Caco-2 (cell line): ENCODE data around the gene STOX1. TPM values are rescaled to one million over a fixed set of nuclear protein-coding genes. Genes with fewer than 3 reads are reported as not detected.
"Not testable (repeated sequence)": the region's sequence is repeated elsewhere in the genome, so short reads cannot be mapped to it uniquely, and the experiment has no call there.

ENCODE experiments used
- BruUV-seq: library from RNA; stranded (reverse); fragments of 400-500 nt; replicated peaks from 2 replicates; lab custom pipeline; 2021; lab: Mats Ljungman, UMichigan
- CTCF ChIA-PET: fragments of 300-600 bp; sonication (Branson Sonifier 250); formaldehyde crosslinking; loops from one replicate; lab custom pipeline; 2022; ENCODE audit warnings: antibody characterized with exemption; lab: Charles Lee
- POLR2A ChIA-PET: fragments of 300-600 bp; sonication (Branson Sonifier 250); formaldehyde crosslinking; loops from one replicate; lab custom pipeline; 2022; ENCODE audit warnings: antibody characterized with exemption; lab: Charles Lee
- DNase-seq, 2 experiments: peaks; one replicate each; pipeline versions ENCODE4 v3.0.0 to v3.0.0-alpha.2; 2020 to 2022
- H3K27me3 ChIP-seq: replicated peaks from 2 replicates; pipeline ENCODE4 v1.6.0; 2011; ENCODE audit warnings: low read length; ENCODE audit not compliant: control insufficient read depth, insufficient read depth
- H3K36me3 ChIP-seq: 2 replicates; pipeline ENCODE4 v1.5.1; 2011; ENCODE audit warnings: low read length; ENCODE audit not compliant: control insufficient read depth, insufficient read depth
- H3K4me1 ChIP-seq: fragments of 250-450 bp; sonication (Bioruptor Pico); 2 replicates; pipeline ENCODE4 v1.5.1; 2020; ENCODE audit warnings: mild to moderate bottlenecking
- H3K4me3 ChIP-seq: 2 replicates; pipeline ENCODE4 v1.5.1; 2011; ENCODE audit warnings: low read depth, mild to moderate bottlenecking, control low read depth, low read length
- H3K9me3 ChIP-seq: fragments of 250-450 bp; sonication (Bioruptor Pico); 2 replicates; pipeline ENCODE4 v1.5.1; 2020; ENCODE audit warnings: mild to moderate bottlenecking, moderate library complexity
- H3K27ac Mint-ChIP-seq: one replicate; pipeline ENCODE4 v1.8.0; 2022; ENCODE audit warnings: mixed read lengths; ENCODE audit not compliant: unreplicated experiment
- H3K27me3 Mint-ChIP-seq: one replicate; pipeline ENCODE4 v1.8.0; 2022; ENCODE audit warnings: mixed read lengths; ENCODE audit not compliant: insufficient read depth, unreplicated experiment
- H3K36me3 Mint-ChIP-seq: one replicate; pipeline ENCODE4 v1.8.0; 2022; ENCODE audit warnings: mild to moderate bottlenecking, mixed read lengths; ENCODE audit not compliant: insufficient read depth, unreplicated experiment
- H3K4me1 Mint-ChIP-seq: one replicate; pipeline ENCODE4 v1.8.0; 2022; ENCODE audit warnings: low read depth, mixed read lengths; ENCODE audit not compliant: unreplicated experiment
- H3K4me3 Mint-ChIP-seq: one replicate; pipeline ENCODE4 v1.8.0; 2022; ENCODE audit warnings: mild to moderate bottlenecking, moderate library complexity, mixed read lengths; ENCODE audit not compliant: unreplicated experiment
- H3K9me3 Mint-ChIP-seq: one replicate; pipeline ENCODE4 v1.8.0; 2022; ENCODE audit warnings: mixed read lengths; ENCODE audit not compliant: unreplicated experiment
- intact Hi-C: fragments of 100-400 bp; cut with micrococcal nuclease; formaldehyde crosslinking; loops from one replicate; pipeline ENCODE4 v1.10.0; 2022; ENCODE audit not compliant: unreplicated experiment
- total RNA-seq: library from RNA; stranded (reverse); gene quantifications from 2 replicates; pipeline ENCODE4 v1.2.3, GENCODE V29; 2022
- TF ChIP-seq, protein P1 (sequence below), 2 experiments: fragments of 200-600 bp in 1 of 2; IDR thresholded peaks; 1 replicate in 1 of 2; 2 replicates in 1 of 2; pipeline versions ENCODE4 v1.5.1 to v1.8.0; 2011 to 2022; ENCODE audit warnings: antibody characterized with exemption in 1 of 2, control low read depth in 1 of 2, inconsistent platforms in 1 of 2, low read depth in 1 of 2, low read length in 1 of 2, mild to moderate bottlenecking in 1 of 2, moderate library complexity in 1 of 2; ENCODE audit not compliant: insufficient read depth in 1 of 2, severe bottlenecking in 1 of 2, unreplicated experiment in 1 of 2

Gene STOX1
- total RNA-seq, 1 experiment from 2014 or later = 8.5 TPM

GRCh38 chr10:68934994-68935393 lies 107.7 kb downstream of the STOX1 start:
- TF ChIP-seq, protein P1, sequence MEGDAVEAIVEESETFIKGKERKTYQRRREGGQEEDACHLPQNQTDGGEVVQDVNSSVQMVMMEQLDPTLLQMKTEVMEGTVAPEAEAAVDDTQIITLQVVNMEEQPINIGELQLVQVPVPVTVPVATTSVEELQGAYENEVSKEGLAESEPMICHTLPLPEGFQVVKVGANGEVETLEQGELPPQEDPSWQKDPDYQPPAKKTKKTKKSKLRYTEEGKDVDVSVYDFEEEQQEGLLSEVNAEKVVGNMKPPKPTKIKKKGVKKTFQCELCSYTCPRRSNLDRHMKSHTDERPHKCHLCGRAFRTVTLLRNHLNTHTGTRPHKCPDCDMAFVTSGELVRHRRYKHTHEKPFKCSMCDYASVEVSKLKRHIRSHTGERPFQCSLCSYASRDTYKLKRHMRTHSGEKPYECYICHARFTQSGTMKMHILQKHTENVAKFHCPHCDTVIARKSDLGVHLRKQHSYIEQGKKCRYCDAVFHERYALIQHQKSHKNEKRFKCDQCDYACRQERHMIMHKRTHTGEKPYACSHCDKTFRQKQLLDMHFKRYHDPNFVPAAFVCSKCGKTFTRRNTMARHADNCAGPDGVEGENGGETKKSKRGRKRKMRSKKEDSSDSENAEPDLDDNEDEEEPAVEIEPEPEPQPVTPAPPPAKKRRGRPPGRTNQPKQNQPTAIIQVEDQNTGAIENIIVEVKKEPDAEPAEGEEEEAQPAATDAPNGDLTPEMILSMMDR (IDR thresholded peaks at IDR 0.05; ENCODE audit: insufficient read depth in 1 of 2, low read depth in 1 of 2, low read length in 1 of 2, severe bottlenecking in 1 of 2, unreplicated experiment in 1 of 2) = no peak
- peaks cover 76% of the 10 kb centered on the region for H3K36me3 Mint-ChIP-seq
- H3K27me3 Mint-ChIP-seq = no peaks in the 10 kb centered on the region
- Histone ChIP-seq H3K4me3 (no peak overlapping the region), H3K27me3 (no peaks in the 10 kb centered on the region), H3K36me3 (peaks cover 4% of the 10 kb centered on the region), H3K9me3 (no peaks in the 10 kb centered on the region), H3K4me1 (no peaks in the 10 kb centered on the region)
- no peaks in the 10 kb centered on the region for H3K4me1 Mint-ChIP-seq
- no peak overlapping the region for H3K4me3 Mint-ChIP-seq
- intact Hi-C loops = no loop called here
- DNase-seq = no peak
- POLR2A ChIA-PET = no interaction called here
- no TSS peak for BruUV-seq
- CTCF ChIA-PET = no interaction called here
- no peaks in the 10 kb centered on the region for H3K9me3 Mint-ChIP-seq
- no peak overlapping the region for H3K27ac Mint-ChIP-seq

DNA sequence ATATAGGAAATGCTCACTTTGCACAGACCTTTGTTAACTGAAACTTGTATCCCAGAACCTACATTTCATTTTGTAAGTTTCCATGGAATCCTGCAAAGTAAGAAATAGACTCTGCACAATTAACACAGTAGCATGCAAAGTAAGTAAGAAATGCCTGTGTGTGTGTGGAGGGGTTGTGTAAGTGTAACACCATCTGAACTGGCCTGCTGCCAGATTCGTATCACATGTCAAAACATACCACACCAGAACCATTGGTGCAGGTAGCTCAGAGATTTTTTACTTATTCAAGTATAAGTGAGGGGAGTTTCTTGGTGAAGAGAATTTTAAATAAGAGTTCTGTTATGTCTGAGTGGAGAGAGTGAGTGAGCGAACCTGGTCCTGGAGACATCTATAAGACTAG lies 110.8 kb downstream of the STOX1 start:
- Histone ChIP-seq H3K9me3 (no peaks in the 10 kb centered on the region), H3K4me1 (no peaks in the 10 kb centered on the region), H3K27me3 (no peaks in the 10 kb centered on the region), H3K36me3 (peaks cover 4% of the 10 kb centered on the region), H3K4me3 (no peak overlapping the region)
- TF ChIP-seq, protein P1 (IDR thresholded peaks at IDR 0.05; ENCODE audit: insufficient read depth in 1 of 2, low read depth in 1 of 2, low read length in 1 of 2, severe bottlenecking in 1 of 2, unreplicated experiment in 1 of 2) = no peak
- ChIA-PET POLR2A (interaction anchor here (0.8 kb wide), 1 partner anchor 18 kb away, joined by 4 read pairs; the partner anchor contains the start of gene DDX21), CTCF (no interaction called here)
- no peaks in the 10 kb centered on the region for H3K9me3 Mint-ChIP-seq
- no peaks in the 10 kb centered on the region for H3K4me1 Mint-ChIP-seq
- no TSS peak for BruUV-seq
- no peaks in the 10 kb centered on the region for H3K27me3 Mint-ChIP-seq
- DNase-seq = no peak
- peaks cover 60% of the 10 kb centered on the region for H3K36me3 Mint-ChIP-seq
- no peak overlapping the region for H3K27ac Mint-ChIP-seq
- intact Hi-C loops = no loop called here
- H3K4me3 Mint-ChIP-seq = no peak overlapping the region

DNA sequence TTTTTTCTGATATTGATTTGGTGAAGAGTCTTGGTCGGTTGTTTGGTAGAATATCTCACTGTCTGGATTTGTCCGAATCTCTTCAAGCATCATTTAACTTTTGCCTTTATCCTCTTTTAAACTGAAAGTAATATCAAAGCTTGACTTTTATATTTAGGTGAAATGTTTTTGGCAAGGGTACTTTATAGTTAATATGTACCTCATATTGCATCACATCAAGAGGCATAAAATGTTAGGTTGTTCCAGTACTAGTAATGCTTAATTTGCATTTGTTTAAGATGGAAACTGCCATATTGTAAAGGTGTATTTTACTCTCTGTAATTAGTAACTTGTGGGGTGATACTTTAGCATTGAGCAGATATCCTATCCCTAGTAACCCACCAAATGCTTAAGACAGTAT lies 111.6 kb downstream of the STOX1 start:
- H3K36me3 ChIP-seq = peaks cover 4% of the 10 kb centered on the region
- no peaks in the 10 kb centered on the region for H3K9me3 Mint-ChIP-seq

GRCh38 chr10:68940917-68941316 lies 113.6 kb downstream of the STOX1 start:
- H3K4me3 ChIP-seq, H3K4me3 Mint-ChIP-seq, CTCF ChIA-PET, H3K27me3 Mint-ChIP-seq, H3K27ac Mint-ChIP-seq, POLR2A ChIA-PET, H3K4me1 Mint-ChIP-seq, H3K36me3 ChIP-seq, H3K27me3 ChIP-seq, intact Hi-C loops, BruUV-seq, H3K4me1 ChIP-seq, H3K9me3 Mint-ChIP-seq, DNase-seq, H3K9me3 ChIP-seq: not testable (repeated sequence)
- H3K36me3 Mint-ChIP-seq = peaks cover 60% of the 10 kb centered on the region

More for the DNA sequence above, 111.6 kb downstream of the STOX1 start:
- DNase-seq = no peak
- H3K4me1 Mint-ChIP-seq = no peaks in the 10 kb centered on the region
- no peaks in the 10 kb centered on the region for H3K27me3 ChIP-seq
- H3K4me1 ChIP-seq = no peaks in the 10 kb centered on the region
- intact Hi-C loops = no loop called here
- H3K27ac Mint-ChIP-seq = no peak overlapping the region
- TF ChIP-seq, protein P1 (IDR thresholded peaks at IDR 0.05; ENCODE audit: insufficient read depth in 1 of 2, low read depth in 1 of 2, low read length in 1 of 2, severe bottlenecking in 1 of 2, unreplicated experiment in 1 of 2) = no peak
- H3K4me3 Mint-ChIP-seq = no peak overlapping the region
- ChIA-PET POLR2A (no interaction called here), CTCF (interaction anchor here (0.6 kb wide), 2 partner anchors 45 to 356 kb away, joined by 3 read pairs; no protein-coding TSS in a partner anchor)
- no peaks in the 10 kb centered on the region for H3K27me3 Mint-ChIP-seq
- peaks cover 58% of the 10 kb centered on the region for H3K36me3 Mint-ChIP-seq
- BruUV-seq = no TSS peak
- H3K4me3 ChIP-seq = no peak overlapping the region
- no peaks in the 10 kb centered on the region for H3K9me3 ChIP-seq
